Activated CD4-positive, alpha-beta memory T cell treated with anti-CD3 and anti-CD28 coated beads, Interleukin-2, amount 10 ng/mL, durations not matched to agents 7 days and 5 days (primary cell): ENCODE measurements around the gene CMTM5. TPM values are rescaled to one million over a fixed set of nuclear protein-coding genes. Genes with fewer than 3 reads are reported as not detected.

Experiments used
- CTCF ChIA-PET: fragments of 350-600 bp; sonication (Branson Sonifier 250); formaldehyde crosslinking; loops from one replicate; lab custom pipeline; 2021; ENCODE audit warnings: antibody characterized with exemption, inconsistent platforms; lab: Charles Lee
- POLR2A ChIA-PET: fragments of 350-600 bp; sonication (Branson Sonifier 250); formaldehyde crosslinking; loops from one replicate; lab custom pipeline; 2021; ENCODE audit warnings: antibody characterized with exemption; lab: Charles Lee
- DNase-seq: peaks from one replicate; pipeline ENCODE4 v3.0.0-alpha.2; 2020
- H3K27ac Mint-ChIP-seq: one replicate; pipeline ENCODE4 v1.8.0; 2021; ENCODE audit warnings: mild to moderate bottlenecking, mixed read lengths
- H3K27me3 Mint-ChIP-seq: one replicate; pipeline ENCODE4 v1.8.0; 2021; ENCODE audit warnings: mixed read lengths
- H3K36me3 Mint-ChIP-seq: one replicate; pipeline ENCODE4 v1.8.0; 2021; ENCODE audit warnings: low read depth, mixed read lengths
- H3K4me1 Mint-ChIP-seq: one replicate; pipeline ENCODE4 v1.8.0; 2021; ENCODE audit warnings: mixed read lengths
- H3K4me3 Mint-ChIP-seq: one replicate; pipeline ENCODE4 v1.8.0; 2021; ENCODE audit warnings: mild to moderate bottlenecking, mixed read lengths
- H3K9me3 Mint-ChIP-seq: one replicate; pipeline ENCODE4 v1.8.0; 2021; ENCODE audit warnings: mixed read lengths
- total RNA-seq, 2 experiments: library from RNA; stranded (reverse); gene quantifications; one replicate each; pipeline ENCODE4 v1.2.3, GENCODE V29; 2021

The CMTM5 gene, protein sequence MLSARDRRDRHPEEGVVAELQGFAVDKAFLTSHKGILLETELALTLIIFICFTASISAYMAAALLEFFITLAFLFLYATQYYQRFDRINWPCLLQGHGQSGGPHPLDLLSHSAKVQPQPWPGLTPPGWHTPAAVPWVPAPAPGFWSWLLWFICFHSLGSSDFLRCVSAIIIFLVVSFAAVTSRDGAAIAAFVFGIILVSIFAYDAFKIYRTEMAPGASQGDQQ
- total RNA-seq: not detected

DNA sequence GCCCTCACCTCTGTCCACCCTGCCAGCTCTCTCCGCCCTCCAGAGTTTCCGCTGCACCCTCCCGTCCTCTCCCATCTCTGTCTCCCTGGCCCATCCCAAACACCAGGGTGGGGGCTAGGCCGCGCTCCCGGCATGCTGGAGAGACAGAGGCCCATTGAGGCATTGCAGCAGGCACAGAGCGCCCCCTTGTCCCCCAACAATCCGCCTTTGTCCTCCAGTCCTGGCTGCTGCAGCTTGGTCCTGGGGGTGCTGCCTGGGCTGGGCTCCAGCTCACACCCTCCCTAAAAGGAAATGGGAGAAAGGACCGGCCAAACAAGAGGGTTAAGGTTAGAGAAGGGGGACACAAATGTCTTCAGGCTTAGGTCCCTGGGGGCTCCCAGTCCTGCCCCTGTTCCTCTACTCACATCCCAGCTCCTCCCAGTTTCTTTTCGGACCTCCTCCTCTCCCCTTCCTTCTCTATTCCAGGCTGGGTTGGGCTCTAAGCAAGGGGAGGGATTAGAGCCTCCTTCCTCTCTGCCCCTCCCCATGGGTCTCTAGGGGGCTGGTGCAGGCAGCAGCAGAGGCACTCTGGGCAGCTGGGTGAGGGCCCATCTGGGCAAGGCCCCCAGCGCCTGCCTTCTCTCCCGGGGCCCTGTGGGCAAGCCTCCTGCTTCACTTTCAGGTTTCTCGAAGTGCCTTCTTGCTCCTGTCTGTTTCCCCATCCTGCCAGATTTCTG, at the start of gene CMTM5:
Gene CMTM5 (plus strand): TSS at position 565 of the 716 bp plus-strand sequence. CDS start 206 bp downstream, outside the sequence.
- no peak for DNase-seq
- H3K36me3 Mint-ChIP-seq: no peaks in the 10 kb centered on the region
- POLR2A ChIA-PET: no interaction called here
- no peak within 1 kb of the TSS for H3K27ac Mint-ChIP-seq
- no peak within 1 kb of the TSS for H3K4me3 Mint-ChIP-seq
- peaks cover 2% of the 10 kb centered on the region for H3K4me1 Mint-ChIP-seq
- no peaks in the 10 kb centered on the region for H3K9me3 Mint-ChIP-seq
- H3K27me3 Mint-ChIP-seq: peaks cover 3% of the 10 kb centered on the region
- CTCF ChIA-PET: interaction anchor here (1.1 kb wide), 1 partner anchor 24 kb away, joined by 3 read pairs; the partner anchor contains the start of gene SLC22A17

DNA sequence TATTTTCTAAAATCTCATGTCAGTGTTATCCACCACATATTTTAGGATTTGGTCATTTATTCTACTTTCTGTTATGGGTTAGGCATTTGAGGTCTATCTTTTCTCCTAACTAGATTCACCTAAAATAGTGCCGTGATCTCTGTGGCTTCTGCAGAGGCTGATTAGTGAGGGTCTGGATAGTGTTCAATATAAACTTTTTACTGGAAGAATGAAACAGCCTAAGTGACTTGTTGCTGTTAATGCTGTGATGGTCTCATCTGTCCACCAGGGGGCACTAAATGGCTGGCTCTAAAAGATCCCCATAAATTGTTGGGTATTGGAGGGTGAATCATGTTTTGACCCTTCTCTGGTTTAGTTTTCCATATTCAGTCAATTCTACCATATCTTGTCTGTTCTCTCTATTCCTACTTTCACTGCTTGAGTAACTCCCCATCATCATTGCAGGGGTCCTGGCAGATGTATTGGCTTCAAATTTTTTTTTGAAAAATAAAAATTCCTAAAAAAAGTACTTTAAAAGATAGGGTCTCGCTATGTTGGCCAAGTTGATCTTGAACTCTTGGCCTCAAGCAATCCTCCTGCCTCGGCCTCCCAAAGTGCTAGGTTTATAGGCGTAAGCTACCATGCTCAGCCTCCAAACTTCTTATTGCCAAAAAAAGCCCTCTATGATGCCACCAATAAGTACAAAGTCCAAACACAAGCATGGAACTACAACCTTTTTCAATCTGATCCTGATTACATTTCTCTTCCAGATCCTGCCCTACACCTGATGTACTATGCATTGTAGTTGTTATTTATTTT, 48.7 kb upstream of the CMTM5 start:
- Mint-ChIP-seq H3K4me1 (peaks cover 8% of the 10 kb centered on the region), H3K27ac (no peak overlapping the region), H3K4me3 (no peak overlapping the region), H3K36me3 (peaks cover 30% of the 10 kb centered on the region), H3K9me3 (no peaks in the 10 kb centered on the region), H3K27me3 (no peaks in the 10 kb centered on the region)
- ChIA-PET CTCF (interaction anchor here (1.0 to 1.5 kb wide), 2 partner anchors 52 to 233 kb away, joined by 4 read pairs; partner anchors contain the start of genes ACIN1 and C14orf119), POLR2A (no interaction called here)
- peak; percentile 67 for DNase-seq

DNA sequence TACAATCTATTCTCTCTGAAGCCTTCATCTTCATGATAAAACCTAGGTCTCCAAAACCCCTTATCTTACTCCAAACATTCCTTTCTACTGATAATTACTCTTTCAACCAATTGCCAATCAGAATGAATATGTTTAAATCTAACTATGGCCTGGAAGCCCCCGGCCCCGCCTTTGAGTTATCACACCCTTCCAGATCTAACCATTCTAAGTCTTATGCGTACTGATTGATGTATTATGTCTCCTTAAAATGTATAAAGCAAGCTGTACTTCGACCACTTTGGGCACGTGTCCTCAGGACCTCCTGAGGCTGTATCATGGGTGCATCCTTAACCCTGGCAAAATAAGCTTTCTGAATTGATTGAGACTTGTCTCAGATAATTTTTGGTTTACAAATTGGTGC, 41.2 kb upstream of the CMTM5 start:
- POLR2A ChIA-PET: interaction anchor here (0.9 to 1.0 kb wide), 2 partner anchors 9 to 15 kb away, joined by 3 to 5 read pairs; partner anchors contain the start of gene PABPN1

DNA sequence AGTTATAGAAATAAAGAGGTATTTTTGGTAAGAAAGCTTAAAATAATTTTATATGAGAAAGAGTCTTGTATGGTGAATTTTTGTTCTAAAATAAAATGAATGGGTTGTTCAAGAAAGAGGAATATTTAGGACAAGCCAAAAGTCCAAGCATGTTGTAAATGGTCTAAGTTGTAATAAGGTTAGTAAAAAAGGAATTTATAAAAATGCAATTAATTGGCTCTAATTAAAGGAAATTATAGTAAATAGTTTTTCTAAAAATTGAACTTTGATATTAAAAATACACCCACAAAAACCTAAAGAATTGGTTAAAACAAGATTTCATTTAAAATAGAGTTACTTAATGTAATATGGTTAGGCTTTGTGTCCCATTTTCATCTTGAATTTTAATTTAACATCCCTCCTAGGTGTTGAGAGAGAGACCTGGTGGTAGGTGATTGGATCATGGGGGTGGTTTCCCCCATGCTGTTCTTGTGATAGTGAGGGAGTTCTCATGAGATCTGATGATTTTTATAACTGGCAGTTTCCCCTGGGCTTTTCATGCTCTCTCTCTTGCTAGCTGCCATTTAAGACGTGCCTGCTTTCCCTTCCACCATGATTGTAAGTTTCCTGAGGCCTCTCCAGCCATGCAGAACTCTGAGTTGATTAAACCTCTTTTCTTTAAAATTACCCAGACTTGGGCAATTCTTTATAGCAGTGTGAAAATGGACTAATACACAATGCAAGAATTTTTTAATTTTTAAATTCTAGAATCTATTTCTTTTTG, 37.2 kb upstream of the CMTM5 start:
- Mint-ChIP-seq H3K9me3 (peaks cover 6% of the 10 kb centered on the region), H3K4me1 (no peaks in the 10 kb centered on the region), H3K4me3 (no peak overlapping the region), H3K27ac (no peak overlapping the region), H3K27me3 (peaks cover 35% of the 10 kb centered on the region), H3K36me3 (no peaks in the 10 kb centered on the region)
- no peak for DNase-seq
- ChIA-PET POLR2A (interaction anchor here (0.7 kb wide), 1 partner anchor 53 kb away, joined by 3 read pairs; no protein-coding TSS in a partner anchor), CTCF (no interaction called here)

More for the DNA sequence above, 41.2 kb upstream of the CMTM5 start:
- no peak for DNase-seq
- Mint-ChIP-seq H3K4me1 (no peaks in the 10 kb centered on the region), H3K27me3 (peaks cover 29% of the 10 kb centered on the region), H3K4me3 (no peak overlapping the region), H3K9me3 (peaks cover 6% of the 10 kb centered on the region), H3K36me3 (no peaks in the 10 kb centered on the region), H3K27ac (no peak overlapping the region)
- CTCF ChIA-PET: interaction anchor here (1.2 kb wide), 1 partner anchor 9 kb away, joined by 5 read pairs; no protein-coding TSS in a partner anchor

DNA sequence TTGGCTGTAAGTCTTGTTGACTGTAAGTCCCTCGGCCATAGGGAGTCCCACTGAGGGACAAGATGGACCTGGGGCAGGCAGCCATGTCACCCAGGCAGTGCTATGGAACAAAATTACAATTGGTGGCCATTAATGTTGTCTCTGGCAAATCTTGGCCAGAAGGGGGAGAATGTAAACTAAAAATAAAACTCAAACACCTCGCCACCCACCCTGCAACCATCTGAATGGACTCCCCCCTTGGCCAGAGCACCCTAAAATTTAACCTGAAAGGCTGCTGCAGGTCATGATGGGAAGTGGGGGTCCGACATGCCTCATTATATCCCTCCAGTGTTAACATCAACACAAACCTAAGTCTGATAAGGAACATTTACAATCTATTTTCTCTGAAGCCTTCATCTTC, 32.4 kb upstream of the CMTM5 start:
- H3K36me3 Mint-ChIP-seq: no peaks in the 10 kb centered on the region
- CTCF ChIA-PET: interaction anchor here (1.2 kb wide), 1 partner anchor 35 kb away, joined by 3 read pairs; no protein-coding TSS in a partner anchor
- H3K9me3 Mint-ChIP-seq: peaks cover 3% of the 10 kb centered on the region
- POLR2A ChIA-PET: no interaction called here
- peaks cover 14% of the 10 kb centered on the region for H3K27me3 Mint-ChIP-seq
- no peak overlapping the region for H3K4me3 Mint-ChIP-seq
- H3K4me1 Mint-ChIP-seq: no peaks in the 10 kb centered on the region
- no peak overlapping the region for H3K27ac Mint-ChIP-seq
- DNase-seq: no peak

DNA sequence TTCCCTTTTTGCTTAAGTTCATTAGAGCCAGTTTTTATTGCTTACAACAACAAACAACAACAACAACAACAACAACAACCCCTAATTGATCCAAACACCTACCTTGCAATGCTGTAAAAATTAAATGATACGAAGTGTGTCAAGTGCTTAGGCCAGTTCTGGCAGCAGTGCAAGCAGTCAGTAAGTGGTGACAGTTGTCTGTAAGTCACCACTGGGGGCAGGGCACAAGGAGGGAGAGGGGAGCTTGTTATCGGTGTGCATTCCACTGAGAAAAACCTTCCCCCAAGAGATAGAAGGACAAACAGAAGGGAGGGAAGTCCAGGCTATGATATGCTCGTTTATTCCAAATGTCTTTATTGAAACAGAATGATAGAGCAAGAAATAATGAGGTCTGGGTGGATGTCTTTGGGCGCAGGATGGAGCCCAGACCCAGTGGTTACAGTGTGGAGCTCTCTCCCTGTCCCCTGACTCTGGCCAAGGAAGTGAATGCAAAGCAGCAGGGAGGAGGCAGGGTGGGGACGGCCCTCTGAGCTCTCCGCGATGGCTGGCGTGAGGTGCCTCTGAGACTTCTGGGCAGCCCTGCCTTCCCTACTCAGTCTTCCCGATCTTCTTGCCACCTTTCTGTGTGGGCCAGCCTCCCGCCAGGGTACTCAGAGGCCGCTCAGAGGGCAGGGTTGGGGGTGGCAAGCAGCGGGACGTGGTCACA, 30.7 kb upstream of the CMTM5 start:
- Mint-ChIP-seq H3K27me3 (peaks cover 18% of the 10 kb centered on the region), H3K27ac (no peak overlapping the region), H3K4me3 (no peak overlapping the region), H3K36me3 (no peaks in the 10 kb centered on the region), H3K4me1 (peaks cover 4% of the 10 kb centered on the region), H3K9me3 (no peaks in the 10 kb centered on the region)
- ChIA-PET POLR2A (no interaction called here), CTCF (interaction anchor here (0.6 to 2.1 kb wide), 6 partner anchors 8 to 522 kb away, joined by 3 to 6 read pairs (median 4); partner anchors contain the start of gene PABPN1)
- no peak for DNase-seq

DNA sequence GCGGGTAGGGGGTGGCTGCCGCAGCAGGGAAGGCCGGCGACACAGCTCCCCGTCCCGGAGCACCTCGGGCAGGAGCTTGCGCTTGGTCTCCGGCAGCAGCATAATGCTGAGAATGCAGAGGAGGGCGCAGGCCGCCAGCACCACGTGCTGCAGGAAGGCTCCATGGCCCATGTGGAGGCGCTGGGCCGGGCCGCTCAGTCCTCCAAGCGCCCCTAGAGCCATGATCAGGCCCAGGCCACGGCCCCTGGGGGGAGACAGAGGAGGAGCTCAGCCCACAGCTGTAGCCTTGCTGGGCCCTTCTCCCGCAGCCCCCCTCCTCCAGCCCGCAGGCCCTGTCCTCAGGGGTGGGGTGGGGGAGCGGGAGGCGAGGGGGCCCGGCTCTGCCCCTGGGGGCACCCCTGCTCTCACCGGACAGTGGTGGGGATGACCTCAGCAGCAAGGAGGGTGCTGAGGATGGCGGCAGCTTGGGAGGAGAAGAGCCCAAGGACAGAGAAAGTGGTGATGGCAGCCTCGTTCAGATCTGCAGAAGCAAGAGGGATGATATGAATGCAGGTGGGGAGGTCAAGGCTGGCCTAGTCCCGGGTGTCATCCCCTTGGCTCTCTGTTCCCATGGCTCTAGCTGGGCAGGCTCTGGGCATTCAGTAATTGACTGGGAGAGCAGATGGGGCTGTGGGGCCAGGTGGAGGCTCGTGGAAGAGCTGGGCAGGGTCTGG, 30.0 kb upstream of the CMTM5 start:
- ChIA-PET CTCF (interaction anchor here (0.6 to 2.1 kb wide), 2 partner anchors 25 to 45 kb away, joined by 4 to 6 read pairs; partner anchors contain the start of gene PABPN1), POLR2A (no interaction called here)
- H3K27me3 Mint-ChIP-seq: peaks cover 23% of the 10 kb centered on the region
- H3K9me3 Mint-ChIP-seq: no peaks in the 10 kb centered on the region
- no peak for DNase-seq
- H3K4me3 Mint-ChIP-seq: no peak overlapping the region
- H3K27ac Mint-ChIP-seq: no peak overlapping the region
- no peaks in the 10 kb centered on the region for H3K36me3 Mint-ChIP-seq
- H3K4me1 Mint-ChIP-seq: peaks cover 6% of the 10 kb centered on the region

DNA sequence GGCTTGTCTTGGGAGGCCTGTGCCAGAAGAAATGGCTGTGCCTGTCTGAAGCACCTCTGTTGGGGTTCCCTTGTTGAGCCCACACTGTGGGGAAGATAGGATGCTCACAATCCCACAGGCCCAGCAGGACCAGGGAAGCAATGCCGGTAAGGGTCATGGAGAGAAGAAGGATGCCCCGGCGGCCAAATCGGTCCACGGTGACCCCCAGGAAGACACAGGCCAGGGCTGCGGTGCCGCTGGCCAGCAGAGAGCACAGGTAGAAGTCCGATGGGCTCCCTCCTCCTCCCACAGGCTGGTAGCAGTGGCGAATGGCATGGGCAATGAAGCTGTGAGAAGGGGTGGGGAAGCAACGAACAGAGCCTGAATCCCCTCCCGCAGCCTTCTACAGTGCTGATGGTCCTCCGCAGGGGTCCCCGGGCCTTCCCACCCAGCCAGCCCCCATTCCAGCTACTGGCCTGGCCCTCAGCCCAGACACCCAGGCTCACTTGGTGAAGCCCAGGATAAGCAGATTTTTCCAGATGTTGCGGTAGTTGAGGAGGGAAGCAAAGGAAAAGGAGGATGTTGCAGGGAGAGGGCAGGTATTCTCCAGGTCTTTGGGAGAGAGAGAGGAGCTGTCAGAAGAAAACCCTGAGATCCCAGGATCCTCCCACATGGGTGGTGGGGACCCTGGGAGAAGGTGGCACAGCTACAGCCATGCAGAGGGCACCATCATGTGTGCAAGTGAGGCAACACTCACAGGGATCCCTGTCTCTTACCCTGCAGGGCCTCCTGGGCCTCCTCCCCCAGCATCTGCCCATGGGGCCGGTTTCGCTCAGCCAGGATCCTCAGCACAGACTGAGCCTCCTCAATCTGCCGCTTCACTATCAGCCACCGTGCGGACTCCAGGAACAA, 29.2 kb upstream of the CMTM5 start:
- POLR2A ChIA-PET: no interaction called here

DNA sequence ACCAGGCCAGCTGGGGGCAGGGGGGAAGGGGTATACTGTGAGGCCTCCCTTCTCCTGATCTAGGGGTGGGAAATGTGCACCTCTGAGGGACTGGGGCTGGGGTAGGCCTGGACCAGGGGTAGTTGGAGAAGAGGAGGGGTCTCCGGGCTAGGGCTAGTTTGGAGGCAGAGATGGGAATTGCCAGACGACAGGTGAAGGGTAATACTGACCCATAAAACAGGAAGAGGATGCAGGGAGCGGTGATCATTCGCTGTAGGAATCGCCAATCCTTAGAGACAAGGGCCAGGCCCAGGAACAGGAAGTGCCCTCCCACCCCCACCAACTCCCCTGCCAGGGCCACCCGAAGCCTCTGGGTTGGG, 28.6 kb upstream of the CMTM5 start:
- no peak overlapping the region for H3K4me3 Mint-ChIP-seq
- no peak for DNase-seq
- CTCF ChIA-PET: no interaction called here
- no peaks in the 10 kb centered on the region for H3K36me3 Mint-ChIP-seq
- POLR2A ChIA-PET: no interaction called here
- H3K27ac Mint-ChIP-seq: no peak overlapping the region
- peaks cover 9% of the 10 kb centered on the region for H3K4me1 Mint-ChIP-seq
- peaks cover 25% of the 10 kb centered on the region for H3K27me3 Mint-ChIP-seq
- H3K9me3 Mint-ChIP-seq: no peaks in the 10 kb centered on the region

More for the DNA sequence above, 29.2 kb upstream of the CMTM5 start:
- Mint-ChIP-seq H3K9me3 (no peaks in the 10 kb centered on the region), H3K27ac (no peak overlapping the region), H3K27me3 (peaks cover 19% of the 10 kb centered on the region), H3K4me1 (peaks cover 6% of the 10 kb centered on the region), H3K4me3 (no peak overlapping the region), H3K36me3 (no peaks in the 10 kb centered on the region)
- CTCF ChIA-PET: interaction anchor here (2.1 kb wide), 1 partner anchor 26 kb away, joined by 4 read pairs; the partner anchor contains the start of gene PABPN1
- no peak for DNase-seq

DNA sequence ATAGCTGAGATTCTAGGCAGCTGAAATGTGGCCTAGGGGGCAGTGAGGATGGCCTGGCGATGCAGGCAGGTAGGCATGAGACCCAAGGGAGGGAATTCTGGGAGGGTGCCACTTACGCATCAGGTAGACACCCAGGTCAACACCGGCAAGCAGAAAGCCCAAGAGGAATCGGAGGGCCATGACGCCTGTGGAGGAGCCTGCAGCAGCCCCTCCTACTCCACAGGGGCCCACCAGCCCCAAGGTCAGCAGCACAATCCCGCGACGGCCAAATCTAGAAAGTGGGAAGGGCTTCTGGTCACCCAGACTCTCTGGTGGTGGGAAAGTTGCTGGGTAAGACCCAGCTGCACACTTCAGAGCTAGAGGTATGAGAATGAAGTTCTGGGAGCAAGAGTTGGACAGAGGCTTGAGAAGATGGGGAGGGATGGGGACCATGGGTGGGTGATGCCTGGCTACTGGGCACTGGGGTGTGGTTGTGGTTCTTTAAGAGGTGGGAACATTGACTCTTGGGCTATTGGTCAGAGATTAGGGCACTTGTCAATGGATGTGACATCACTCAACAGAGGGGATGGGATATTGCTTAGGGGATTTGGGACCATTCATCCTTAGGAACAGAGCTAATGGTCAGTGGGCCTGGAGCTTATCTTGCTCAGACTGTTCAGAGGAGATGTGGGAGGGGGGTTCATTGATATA, 27.5 kb upstream of the CMTM5 start:
- POLR2A ChIA-PET: no interaction called here
- Mint-ChIP-seq H3K4me1 (peaks cover 11% of the 10 kb centered on the region), H3K27me3 (peaks cover 35% of the 10 kb centered on the region), H3K9me3 (no peaks in the 10 kb centered on the region), H3K27ac (no peak overlapping the region), H3K36me3 (no peaks in the 10 kb centered on the region), H3K4me3 (no peak overlapping the region)
- CTCF ChIA-PET: no interaction called here
- no peak for DNase-seq
